HL-60 (cell line): ENCODE measurements around the gene GRK1.

ENCODE experiments used
- DNase-seq, 2 experiments: peaks; one replicate each; pipeline ENCODE4 v3.0.0-alpha.2; 2010 to 2020; ENCODE audit warnings: low read depth in 1 of 2, low spot score in 1 of 2
- H3K27ac ChIP-seq: fragments of 250-450 bp; sonication (Bioruptor Pico); replicated peaks from 2 replicates; pipeline ENCODE4 v1.5.1; 2020; ENCODE audit warnings: mild to moderate bottlenecking, moderate library complexity
- H3K27me3 ChIP-seq: fragments of 250-450 bp; sonication (Bioruptor Pico); 2 replicates; pipeline ENCODE4 v1.5.1; 2021; ENCODE audit warnings: mild to moderate bottlenecking, moderate library complexity; ENCODE audit not compliant: insufficient read depth, poor library complexity, severe bottlenecking
- H3K4me3 ChIP-seq: replicated peaks from 2 replicates; pipeline ENCODE4 v1.5.1; 2011; ENCODE audit warnings: mild to moderate bottlenecking, control low read depth, low read length; ENCODE audit not compliant: insufficient read depth
- GABPA ChIP-seq: IDR thresholded peaks from 2 replicates; pipeline ENCODE4 v1.6.1; 2012; ENCODE audit warnings: low read depth
- POLR2AphosphoS5 ChIP-seq: IDR thresholded peaks from 2 replicates; pipeline ENCODE4 v1.6.1; 2012; ENCODE audit warnings: low read depth
- SPI1 ChIP-seq: IDR thresholded peaks from 2 replicates; pipeline ENCODE4 v1.6.1; 2012; ENCODE audit warnings: low read depth, mild to moderate bottlenecking, borderline replicate concordance
- TF ChIP-seq, protein P1 (sequence below): IDR thresholded peaks from 2 replicates; pipeline ENCODE4 v1.6.1; 2012; ENCODE audit warnings: low read depth; ENCODE audit not compliant: insufficient replicate concordance
- TF ChIP-seq, protein P2 (sequence below): IDR thresholded peaks from one replicate; pipeline ENCODE4 v1.5.1; 2011; ENCODE audit warnings: low read length, control low read depth, inconsistent platforms; ENCODE audit not compliant: insufficient read depth

The GRK1 gene

DNA sequence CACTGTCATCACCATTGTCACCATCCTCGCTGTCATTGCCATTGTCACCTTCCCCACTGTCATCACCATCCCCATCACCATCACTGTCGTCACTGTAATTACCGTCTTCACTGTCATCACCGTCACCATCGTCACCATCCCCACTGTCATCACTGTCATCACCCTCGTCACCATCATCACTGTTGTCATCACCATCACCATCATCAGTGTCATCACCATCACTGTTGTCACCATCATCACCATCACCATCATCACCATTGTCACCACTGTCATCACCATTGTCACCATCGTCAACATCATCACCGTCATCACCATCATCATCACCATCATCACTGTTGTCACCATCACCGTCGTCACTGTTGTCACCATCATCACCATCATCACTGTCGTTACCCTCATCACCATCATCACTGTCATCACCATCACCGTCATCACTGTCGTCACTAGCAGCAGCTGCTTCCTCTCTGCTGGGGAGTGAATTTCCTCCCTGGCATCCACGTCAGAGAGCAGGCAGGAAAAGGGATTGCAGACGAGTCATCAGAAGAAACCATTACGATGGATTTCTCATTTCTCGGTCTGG, 119.3 kb downstream of the GRK1 start:
- H3K27ac ChIP-seq: no peak overlapping the region
- TF ChIP-seq GABPA: no peak
- TF ChIP-seq SPI1: no peak
- TF ChIP-seq, protein P1, sequence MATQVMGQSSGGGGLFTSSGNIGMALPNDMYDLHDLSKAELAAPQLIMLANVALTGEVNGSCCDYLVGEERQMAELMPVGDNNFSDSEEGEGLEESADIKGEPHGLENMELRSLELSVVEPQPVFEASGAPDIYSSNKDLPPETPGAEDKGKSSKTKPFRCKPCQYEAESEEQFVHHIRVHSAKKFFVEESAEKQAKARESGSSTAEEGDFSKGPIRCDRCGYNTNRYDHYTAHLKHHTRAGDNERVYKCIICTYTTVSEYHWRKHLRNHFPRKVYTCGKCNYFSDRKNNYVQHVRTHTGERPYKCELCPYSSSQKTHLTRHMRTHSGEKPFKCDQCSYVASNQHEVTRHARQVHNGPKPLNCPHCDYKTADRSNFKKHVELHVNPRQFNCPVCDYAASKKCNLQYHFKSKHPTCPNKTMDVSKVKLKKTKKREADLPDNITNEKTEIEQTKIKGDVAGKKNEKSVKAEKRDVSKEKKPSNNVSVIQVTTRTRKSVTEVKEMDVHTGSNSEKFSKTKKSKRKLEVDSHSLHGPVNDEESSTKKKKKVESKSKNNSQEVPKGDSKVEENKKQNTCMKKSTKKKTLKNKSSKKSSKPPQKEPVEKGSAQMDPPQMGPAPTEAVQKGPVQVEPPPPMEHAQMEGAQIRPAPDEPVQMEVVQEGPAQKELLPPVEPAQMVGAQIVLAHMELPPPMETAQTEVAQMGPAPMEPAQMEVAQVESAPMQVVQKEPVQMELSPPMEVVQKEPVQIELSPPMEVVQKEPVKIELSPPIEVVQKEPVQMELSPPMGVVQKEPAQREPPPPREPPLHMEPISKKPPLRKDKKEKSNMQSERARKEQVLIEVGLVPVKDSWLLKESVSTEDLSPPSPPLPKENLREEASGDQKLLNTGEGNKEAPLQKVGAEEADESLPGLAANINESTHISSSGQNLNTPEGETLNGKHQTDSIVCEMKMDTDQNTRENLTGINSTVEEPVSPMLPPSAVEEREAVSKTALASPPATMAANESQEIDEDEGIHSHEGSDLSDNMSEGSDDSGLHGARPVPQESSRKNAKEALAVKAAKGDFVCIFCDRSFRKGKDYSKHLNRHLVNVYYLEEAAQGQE: no peak
- TF ChIP-seq, protein P2, sequence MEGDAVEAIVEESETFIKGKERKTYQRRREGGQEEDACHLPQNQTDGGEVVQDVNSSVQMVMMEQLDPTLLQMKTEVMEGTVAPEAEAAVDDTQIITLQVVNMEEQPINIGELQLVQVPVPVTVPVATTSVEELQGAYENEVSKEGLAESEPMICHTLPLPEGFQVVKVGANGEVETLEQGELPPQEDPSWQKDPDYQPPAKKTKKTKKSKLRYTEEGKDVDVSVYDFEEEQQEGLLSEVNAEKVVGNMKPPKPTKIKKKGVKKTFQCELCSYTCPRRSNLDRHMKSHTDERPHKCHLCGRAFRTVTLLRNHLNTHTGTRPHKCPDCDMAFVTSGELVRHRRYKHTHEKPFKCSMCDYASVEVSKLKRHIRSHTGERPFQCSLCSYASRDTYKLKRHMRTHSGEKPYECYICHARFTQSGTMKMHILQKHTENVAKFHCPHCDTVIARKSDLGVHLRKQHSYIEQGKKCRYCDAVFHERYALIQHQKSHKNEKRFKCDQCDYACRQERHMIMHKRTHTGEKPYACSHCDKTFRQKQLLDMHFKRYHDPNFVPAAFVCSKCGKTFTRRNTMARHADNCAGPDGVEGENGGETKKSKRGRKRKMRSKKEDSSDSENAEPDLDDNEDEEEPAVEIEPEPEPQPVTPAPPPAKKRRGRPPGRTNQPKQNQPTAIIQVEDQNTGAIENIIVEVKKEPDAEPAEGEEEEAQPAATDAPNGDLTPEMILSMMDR: no peak
- TF ChIP-seq POLR2AphosphoS5: no peak
- no peak for DNase-seq

More for the DNA sequence above, 119.3 kb downstream of the GRK1 start:
- Histone ChIP-seq H3K4me3 (no peak overlapping the region), H3K27me3 (no peaks in the 10 kb centered on the region)
